Activated gamma-delta T cell treated with anti-CD3 and anti-CD28 coated beads, Interleukin-2, amount 50 U/mL, for 16 hours (primary cell): ENCODE data around the gene GPR4.

Source experiments
- DNase-seq: peaks from one replicate; pipeline ENCODE4 v3.0.0-alpha.2; 2020; ENCODE audit warnings: low read depth

The GPR4 gene

GRCh38 chr19:45587873-45588272 is 14.1 kb downstream of the GPR4 start:
- no peak for DNase-seq

DNA sequence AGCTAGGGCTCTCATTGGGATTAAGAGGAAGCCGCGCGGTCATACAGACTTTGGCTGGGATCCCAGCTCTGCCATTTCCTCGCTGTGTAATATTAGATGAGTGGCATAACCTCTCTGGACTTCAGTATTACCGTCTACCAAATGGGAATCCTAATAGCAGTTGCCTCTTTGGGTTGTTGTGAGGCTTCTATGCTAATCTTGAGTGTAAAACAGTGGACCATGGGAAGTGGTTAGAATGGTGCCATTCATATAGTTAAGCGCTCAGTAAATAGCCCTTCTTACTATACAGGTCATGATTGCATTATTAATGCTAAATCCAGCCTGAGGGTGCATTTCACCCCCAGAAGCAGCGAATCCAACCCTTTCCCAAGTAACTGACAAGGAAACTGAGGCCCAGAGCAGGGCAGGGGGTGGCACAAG is 16.8 kb downstream of the GPR4 start:
- DNase-seq, result no peak

GRCh38 chr19:45584332-45585157 is 17.5 kb downstream of the GPR4 start, which contains the start of gene OPA3:
OPA3 (minus strand) TSS chr19:45584802; CDS start chr19:45584764, 38 bp downstream.
- DNase-seq, result peak; percentile 98

DNA sequence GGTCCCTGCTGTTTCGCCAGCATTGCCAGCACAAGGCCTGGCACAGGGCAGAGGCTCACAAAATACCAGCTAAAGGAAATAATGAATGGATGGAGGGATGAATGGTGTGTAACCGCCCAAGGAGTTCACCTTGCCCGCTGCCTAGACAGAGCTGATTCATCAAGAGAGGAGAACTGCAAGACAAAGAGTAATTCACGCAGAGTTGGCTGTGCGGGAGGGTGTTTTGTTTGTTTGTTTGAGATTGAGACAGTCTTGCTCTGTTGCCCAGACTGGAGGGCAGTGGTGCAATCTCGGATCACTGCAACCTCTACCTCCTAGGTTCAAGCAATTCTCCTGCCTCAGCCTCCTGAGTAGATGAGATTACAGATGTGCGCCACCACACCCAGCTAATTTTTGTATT is 20.4 kb downstream of the GPR4 start:
- DNase-seq, result no peak

GRCh38 chr19:45578861-45579260 is 23.2 kb downstream of the GPR4 start:
- no peak for DNase-seq

GRCh38 chr19:45577111-45577905 is 24.7 kb downstream of the GPR4 start:
- no peak for DNase-seq

GRCh38 chr19:45576682-45577081 is 25.3 kb downstream of the GPR4 start:
- no peak for DNase-seq

- no peak for DNase-seq
These were observed 26.8 kb downstream of the GPR4 start for GRCh38 chr19:45575216-45575615.

DNA sequence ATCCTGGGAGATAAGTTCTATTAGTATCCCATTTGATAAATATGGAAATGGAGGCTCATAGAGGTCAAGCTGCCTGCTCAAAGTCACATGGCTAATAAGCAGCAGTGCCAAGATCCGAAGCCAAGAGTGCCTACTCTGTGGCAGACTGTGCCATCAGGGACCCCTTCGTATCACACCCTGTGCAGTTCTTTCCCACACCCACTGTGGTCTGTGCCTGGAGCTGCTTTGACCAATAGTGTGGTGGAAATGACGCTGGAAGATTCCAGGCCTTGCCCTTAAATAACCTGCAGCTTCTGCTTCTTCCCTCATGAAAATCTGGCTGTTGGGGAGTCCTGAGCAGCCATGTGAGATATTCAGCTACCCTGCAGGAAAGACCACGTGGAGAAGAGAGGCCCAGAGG is 27.5 kb downstream of the GPR4 start:
- no peak for DNase-seq

GRCh38 chr19:45571457-45572220 is 30.4 kb downstream of the GPR4 start:
- DNase-seq, result no peak

DNA sequence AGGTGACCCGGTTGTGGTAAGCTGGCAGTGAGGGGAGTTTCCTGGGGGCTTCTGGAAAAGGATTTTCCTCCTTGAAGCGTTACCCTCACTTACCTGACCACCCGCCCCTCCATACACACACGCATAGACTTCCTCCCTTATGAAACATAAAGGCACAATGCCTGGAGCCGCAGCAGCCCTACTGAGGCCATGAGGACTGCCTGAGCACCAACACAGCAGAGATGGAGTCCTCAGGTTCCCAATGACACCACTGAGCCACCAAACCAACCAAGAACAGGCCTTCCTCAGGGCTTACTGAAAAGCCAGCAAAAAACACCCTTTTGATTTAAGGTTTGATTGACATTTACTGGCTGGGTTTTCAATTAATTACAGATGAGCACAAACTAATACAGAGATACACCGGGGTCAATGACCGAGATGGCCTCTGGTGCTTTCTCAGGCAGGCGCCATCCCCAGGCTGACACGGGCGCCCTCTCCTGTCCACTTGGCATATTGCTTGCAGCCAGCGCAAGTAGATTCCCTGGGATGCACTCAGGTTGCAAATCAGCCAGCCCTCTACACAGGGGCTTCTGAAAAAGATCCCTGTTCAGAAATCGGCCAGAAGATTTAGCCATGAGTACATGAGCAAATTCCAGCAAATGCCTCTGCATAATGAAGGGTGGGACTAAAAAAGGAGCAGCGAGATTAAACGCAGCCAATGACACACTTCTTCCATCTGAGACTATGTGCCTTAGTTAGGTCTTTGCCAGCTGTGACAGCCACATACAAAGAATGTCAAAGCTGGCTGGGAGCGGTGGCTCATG is 32.2 kb downstream of the GPR4 start:
- peak; percentile 37 for DNase-seq

- no peak for DNase-seq
These were observed 33.3 kb downstream of the GPR4 start for GRCh38 chr19:45568732-45569131.

GRCh38 chr19:45567609-45568008 is 34.4 kb downstream of the GPR4 start:
- DNase-seq, result no peak

GRCh38 chr19:45564131-45564780 is 37.8 kb downstream of the GPR4 start:
- no peak for DNase-seq

DNA sequence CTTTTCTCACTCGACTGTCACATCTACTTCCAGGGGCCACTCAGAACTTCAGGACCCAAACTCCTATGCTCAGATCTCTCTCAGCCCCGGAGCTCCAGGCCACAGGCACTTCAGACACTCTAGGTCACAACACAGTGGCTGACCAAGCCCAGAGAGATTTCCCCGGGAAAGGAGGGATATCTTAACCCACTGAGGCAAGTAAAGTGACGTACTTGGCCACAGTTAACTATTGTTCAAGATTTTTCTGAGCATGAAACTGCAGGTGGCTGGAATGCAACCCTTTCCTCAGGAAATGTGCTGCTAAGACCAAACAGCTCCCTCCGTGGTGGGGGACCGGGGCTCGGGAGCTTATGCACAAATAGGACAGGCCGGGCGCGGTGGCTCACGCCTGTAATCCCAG is 41.3 kb downstream of the GPR4 start:
- no peak for DNase-seq

DNA sequence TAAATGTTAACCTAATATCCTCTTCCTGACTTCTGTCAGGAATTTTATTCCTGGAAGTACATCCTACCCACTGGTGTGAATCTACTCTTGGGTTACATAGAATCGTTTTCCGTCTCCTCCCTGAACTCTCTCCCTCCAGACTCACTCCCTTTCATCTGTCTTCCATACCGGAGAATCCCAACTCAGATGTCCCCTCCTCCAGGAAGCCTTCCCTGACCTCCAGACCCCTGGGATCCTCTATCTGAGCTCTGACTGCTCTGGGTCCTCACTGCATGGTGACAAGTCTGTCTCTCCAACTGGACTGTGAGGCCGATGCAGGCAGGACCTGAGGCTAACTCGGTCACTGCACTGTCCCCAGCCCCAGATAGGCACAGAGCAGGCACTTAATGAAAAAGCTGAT is 42.0 kb downstream of the GPR4 start:
- no peak for DNase-seq

DNA sequence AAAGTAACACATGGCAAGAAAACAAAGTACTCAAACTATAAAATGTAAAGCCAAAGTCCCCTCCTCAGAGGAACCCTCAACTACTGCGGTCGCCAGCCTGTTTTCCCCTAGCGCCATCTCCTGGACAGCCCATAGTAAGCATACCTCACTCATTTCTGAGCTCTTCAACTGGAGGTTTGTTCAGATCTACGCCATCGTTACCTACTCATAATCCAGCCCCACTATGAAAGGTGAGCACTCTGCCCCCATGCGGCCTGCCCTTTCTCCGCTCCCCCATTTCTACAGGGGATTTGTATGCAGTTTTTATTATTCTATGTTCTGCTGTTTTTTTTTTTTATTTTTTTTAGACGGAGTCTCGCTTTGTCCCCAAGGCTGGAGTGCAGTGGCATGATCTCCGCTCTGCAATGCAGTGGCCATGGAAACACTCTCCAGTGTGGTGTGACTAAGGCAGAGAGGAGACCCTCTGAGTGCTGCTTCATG is 43.6 kb downstream of the GPR4 start:
- DNase-seq, result peak; percentile 44

DNA sequence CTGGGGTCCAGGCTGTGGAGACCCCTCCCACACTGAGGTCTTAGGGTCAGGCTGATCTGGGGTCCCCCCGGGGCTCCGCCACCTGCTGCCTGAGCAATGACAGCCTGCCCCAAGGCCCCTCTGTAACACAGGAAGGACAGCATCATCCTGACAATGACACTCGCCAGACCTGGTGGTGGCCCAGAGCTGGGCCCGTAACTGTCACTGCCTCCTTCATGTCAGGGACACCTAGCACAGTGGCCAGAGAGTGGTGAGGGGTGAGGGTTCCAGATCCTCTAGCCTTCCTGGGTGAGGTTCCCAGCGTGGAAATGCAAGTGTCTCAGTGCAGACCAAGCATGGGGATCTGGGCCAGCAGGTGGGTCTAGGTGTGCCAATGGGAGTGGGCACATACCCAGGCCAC is 45.2 kb downstream of the GPR4 start:
- DNase-seq, result no peak

GRCh38 chr19:45554481-45554880 is 47.5 kb downstream of the GPR4 start:
- no peak for DNase-seq

GRCh38 chr19:45553464-45553863 is 48.5 kb downstream of the GPR4 start:
- DNase-seq, result no peak
